Astrocyte of the spinal cord (primary cell): ENCODE results near the gene CDH26.

Experiments
- DNase-seq: peaks from one replicate; pipeline ENCODE4 v3.0.0; 2011; ENCODE audit warnings: low read depth, low spot score
- H3K4me3 ChIP-seq: 2 replicates; pipeline ENCODE4 v1.5.1; 2011; ENCODE audit warnings: low read depth, mild to moderate bottlenecking, low read length, moderate library complexity
- CTCF ChIP-seq: IDR thresholded peaks from 2 replicates; pipeline ENCODE4 v1.5.1; 2012; ENCODE audit warnings: low read depth, mild to moderate bottlenecking, low read length, inconsistent platforms
- in situ Hi-C: cut with HindIII; loops from 2 replicates; pipeline ENCODE4 v1.10.0; 2017; ENCODE audit warnings: low sequenced_read_pairs

CDH26 gene

DNA sequence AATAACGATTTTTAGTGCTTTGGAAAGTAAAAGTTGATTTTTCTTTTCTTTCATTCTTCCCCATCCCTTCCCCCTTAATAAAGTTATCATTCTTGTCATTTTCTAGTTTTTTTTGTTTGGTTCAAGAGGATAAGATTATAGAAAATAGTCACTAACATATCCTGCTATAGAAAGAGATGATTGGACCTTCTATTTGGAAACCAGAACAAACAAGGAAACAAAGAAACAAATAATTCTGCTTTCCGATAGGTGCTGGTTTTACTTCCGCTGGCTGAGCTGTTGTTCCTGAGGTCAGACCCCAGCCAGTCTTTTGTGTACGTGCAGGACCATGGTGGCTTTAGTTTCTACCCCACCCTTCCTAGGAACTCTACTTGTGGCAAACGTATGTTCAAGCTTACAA is at the start of gene CDH26:
Gene CDH26, plus strand, starts transcription at position 301 of the 400 bp plus-strand sequence. CDS start 304 bp downstream, outside the sequence.
- H3K4me3 ChIP-seq = no peak within 1 kb of the TSS
- in situ Hi-C loops = no loop called here
- DNase-seq = no peak
- TF ChIP-seq CTCF = no peak

- no peak for DNase-seq
- in situ Hi-C loops = no loop called here
- no peak overlapping the region for H3K4me3 ChIP-seq
- TF ChIP-seq CTCF = no peak
Measured at GRCh38 chr20:59908855-59909254, 49.4 kb upstream of the CDH26 start.

- no peak for TF ChIP-seq CTCF
- DNase-seq = no peak
- in situ Hi-C loops = no loop called here
- H3K4me3 ChIP-seq = no peak overlapping the region
Measured at GRCh38 chr20:59911041-59911440, 47.2 kb upstream of the CDH26 start.

- DNase-seq = no peak
- H3K4me3 ChIP-seq = no peak overlapping the region
- no peak for TF ChIP-seq CTCF
- in situ Hi-C loops = no loop called here
Measured at GRCh38 chr20:59912609-59913008, 45.6 kb upstream of the CDH26 start.

GRCh38 chr20:59920944-59921343 is 37.3 kb upstream of the CDH26 start:
- no peak for DNase-seq
- no peak overlapping the region for H3K4me3 ChIP-seq
- no peak for TF ChIP-seq CTCF
- in situ Hi-C loops = no loop called here

- no peak for TF ChIP-seq CTCF
- DNase-seq = no peak
- in situ Hi-C loops = no loop called here
- H3K4me3 ChIP-seq = no peak overlapping the region
Measured at GRCh38 chr20:59923514-59923913, 34.7 kb upstream of the CDH26 start.

DNA sequence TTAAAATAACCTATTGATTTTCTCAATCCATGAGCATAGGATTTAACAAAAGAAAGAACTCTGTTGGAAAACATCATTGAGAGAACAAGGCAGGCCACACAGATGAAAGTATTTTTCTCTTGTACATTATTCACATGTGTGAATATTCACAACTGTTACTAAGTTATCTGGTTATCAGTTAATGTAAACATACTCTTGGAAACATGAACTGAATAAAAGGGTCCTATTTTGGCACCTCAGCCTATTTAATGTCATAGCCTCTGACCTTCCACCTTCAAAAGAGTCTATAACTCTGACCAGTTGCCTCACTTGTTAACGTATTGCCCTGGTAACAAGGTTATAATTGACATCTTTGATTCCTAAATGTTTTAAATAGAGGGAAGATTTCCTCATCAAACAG is 32.9 kb upstream of the CDH26 start:
- in situ Hi-C loops = no loop called here
- no peak overlapping the region for H3K4me3 ChIP-seq
- no peak for DNase-seq
- TF ChIP-seq CTCF = no peak
